Prostate gland (tissue), 2 donors: ENCODE results near the gene NUCKS1. TPM values are rescaled to one million over a fixed set of nuclear protein-coding genes. Genes with fewer than 3 reads are reported as not detected.

Experiments
- DNase-seq: peaks from one replicate; pipeline ENCODE4 v3.0.0-alpha.2; 2019; ENCODE audit warnings: low spot score
- H3K27ac ChIP-seq, 2 donors: fragments of 200-600 bp; sonication (generic); 2 replicates each; pipeline ENCODE4 v1.5.1; 2017 to 2019
- H3K27me3 ChIP-seq: fragments of 200-600 bp; sonication (generic); replicated peaks from 2 replicates; pipeline ENCODE4 v1.5.1; 2019; ENCODE audit not compliant: insufficient read depth
- H3K36me3 ChIP-seq, 2 donors: fragments of 200-600 bp; sonication (generic); 1 replicate in 1 of 2; 2 replicates in 1 of 2; pipeline versions ENCODE4 v1.5.1 to v1.8.1; 2017 to 2019
- H3K4me1 ChIP-seq: fragments of 200-600 bp; sonication (generic); replicated peaks from 2 replicates; pipeline ENCODE4 v1.5.1; 2019
- H3K4me3 ChIP-seq, 2 donors: fragments of 200-600 bp; sonication (generic); 2 replicates each; pipeline ENCODE4 v1.5.1; 2017 to 2019
- H3K9me3 ChIP-seq: fragments of 200-600 bp; sonication (generic); 2 replicates; pipeline ENCODE4 v1.5.1; 2017
- POLR2A ChIP-seq: fragments of 450-650 bp; IDR thresholded peaks from one replicate; pipeline ENCODE4 v1.6.1; 2016; ENCODE audit warnings: antibody characterized with exemption, mild to moderate bottlenecking
- POLR2AphosphoS5 ChIP-seq: sonication (generic); formaldehyde crosslinking; IDR thresholded peaks from one replicate; pipeline ENCODE4 v1.6.1; 2017; ENCODE audit warnings: antibody characterized with exemption
- WGBS: methylation state at CpG from one replicate; pipeline ENCODE4 v1.1.5; 2018; 5-methylcytosine and 5-hydroxymethylcytosine counted together
- intact Hi-C: fragments of 100-400 bp; cut with DNase I; formaldehyde crosslinking; loops from one replicate; pipeline ENCODE4 v1.14.2; 2022
- small RNA-seq, 2 donors: library from RNA; depleted of rRNA; stranded (forward); fragments of <200 nt; gene quantifications; one replicate each; pipeline ENCODE3, GENCODE V24; 2016
- total RNA-seq, 2 donors: library from RNA; depleted of rRNA; stranded (reverse); fragments of >200 nt; gene quantifications; one replicate each; pipeline ENCODE4 v1.1.0, GENCODE V29; 2016
- TF ChIP-seq, protein P1 (sequence below), 4 experiments: fragments of 200-600 bp in 2 of 4; fragments of 450-650 bp in 2 of 4; sonication (generic) in 2 of 4; IDR thresholded peaks; 1 replicate in 3 of 4; 2 replicates in 1 of 4; pipeline ENCODE4 v1.5.1; 2016 to 2019; ENCODE audit warnings: antibody characterized with exemption in 4 of 4, mild to moderate bottlenecking in 2 of 4, moderate library complexity in 2 of 4

The NUCKS1 gene
- total RNA-seq, 2 donors from 2014 or later: 102 to 111 TPM

DNA sequence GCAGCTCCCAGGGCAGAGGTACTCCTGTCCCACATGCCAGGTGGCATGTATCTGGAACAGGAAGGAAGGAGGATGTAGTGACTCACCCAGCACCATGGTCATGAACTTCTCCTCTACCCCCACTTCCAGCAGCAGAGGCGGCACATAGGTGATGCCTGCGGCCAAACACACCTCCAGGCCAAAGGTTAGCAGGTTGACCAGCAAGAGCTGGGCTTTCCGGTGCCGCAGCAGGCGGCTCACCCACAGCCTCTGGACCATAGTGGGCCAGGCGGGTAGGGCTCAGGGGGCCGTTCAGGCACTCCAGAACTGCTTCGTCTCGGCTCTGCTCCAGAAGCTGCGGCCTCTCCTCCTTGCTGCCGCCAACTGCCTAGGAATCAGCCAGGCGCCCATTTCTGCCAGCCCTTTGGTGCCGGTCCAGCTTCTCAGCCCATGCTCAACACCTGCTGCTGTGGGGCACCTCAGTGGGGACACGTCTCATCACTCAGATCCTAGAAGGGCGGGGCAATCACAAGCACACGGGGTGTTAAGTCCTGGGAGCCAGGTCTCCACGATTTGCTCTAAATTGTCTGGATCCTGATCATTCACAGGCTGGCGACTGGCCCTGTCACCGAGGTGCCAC is 85.5 kb downstream of the NUCKS1 start:
- H3K9me3 ChIP-seq: no peaks in the 10 kb centered on the region
- peak overlapping the region; percentile 46 to 89 for H3K27ac ChIP-seq
- 52% methylated on average over 19 of the region's 19 CpGs for WGBS
- peaks cover 15 to 29% of the 10 kb centered on the region in 2 donors for H3K36me3 ChIP-seq
- H3K4me3 ChIP-seq: peak overlapping the region in 1 of 2 donors; percentile 11
- H3K27me3 ChIP-seq: no peaks in the 10 kb centered on the region
- H3K4me1 ChIP-seq: peaks cover 8% of the 10 kb centered on the region
- intact Hi-C loops: loop anchor here (5.0 to 10.0 kb wide), 2 partner anchors 313 to 430 kb away; no protein-coding TSS in a partner anchor
- DNase-seq: no peak
- TF ChIP-seq, protein P1, sequence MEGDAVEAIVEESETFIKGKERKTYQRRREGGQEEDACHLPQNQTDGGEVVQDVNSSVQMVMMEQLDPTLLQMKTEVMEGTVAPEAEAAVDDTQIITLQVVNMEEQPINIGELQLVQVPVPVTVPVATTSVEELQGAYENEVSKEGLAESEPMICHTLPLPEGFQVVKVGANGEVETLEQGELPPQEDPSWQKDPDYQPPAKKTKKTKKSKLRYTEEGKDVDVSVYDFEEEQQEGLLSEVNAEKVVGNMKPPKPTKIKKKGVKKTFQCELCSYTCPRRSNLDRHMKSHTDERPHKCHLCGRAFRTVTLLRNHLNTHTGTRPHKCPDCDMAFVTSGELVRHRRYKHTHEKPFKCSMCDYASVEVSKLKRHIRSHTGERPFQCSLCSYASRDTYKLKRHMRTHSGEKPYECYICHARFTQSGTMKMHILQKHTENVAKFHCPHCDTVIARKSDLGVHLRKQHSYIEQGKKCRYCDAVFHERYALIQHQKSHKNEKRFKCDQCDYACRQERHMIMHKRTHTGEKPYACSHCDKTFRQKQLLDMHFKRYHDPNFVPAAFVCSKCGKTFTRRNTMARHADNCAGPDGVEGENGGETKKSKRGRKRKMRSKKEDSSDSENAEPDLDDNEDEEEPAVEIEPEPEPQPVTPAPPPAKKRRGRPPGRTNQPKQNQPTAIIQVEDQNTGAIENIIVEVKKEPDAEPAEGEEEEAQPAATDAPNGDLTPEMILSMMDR (IDR thresholded peaks at IDR 0.05): no peak

DNA sequence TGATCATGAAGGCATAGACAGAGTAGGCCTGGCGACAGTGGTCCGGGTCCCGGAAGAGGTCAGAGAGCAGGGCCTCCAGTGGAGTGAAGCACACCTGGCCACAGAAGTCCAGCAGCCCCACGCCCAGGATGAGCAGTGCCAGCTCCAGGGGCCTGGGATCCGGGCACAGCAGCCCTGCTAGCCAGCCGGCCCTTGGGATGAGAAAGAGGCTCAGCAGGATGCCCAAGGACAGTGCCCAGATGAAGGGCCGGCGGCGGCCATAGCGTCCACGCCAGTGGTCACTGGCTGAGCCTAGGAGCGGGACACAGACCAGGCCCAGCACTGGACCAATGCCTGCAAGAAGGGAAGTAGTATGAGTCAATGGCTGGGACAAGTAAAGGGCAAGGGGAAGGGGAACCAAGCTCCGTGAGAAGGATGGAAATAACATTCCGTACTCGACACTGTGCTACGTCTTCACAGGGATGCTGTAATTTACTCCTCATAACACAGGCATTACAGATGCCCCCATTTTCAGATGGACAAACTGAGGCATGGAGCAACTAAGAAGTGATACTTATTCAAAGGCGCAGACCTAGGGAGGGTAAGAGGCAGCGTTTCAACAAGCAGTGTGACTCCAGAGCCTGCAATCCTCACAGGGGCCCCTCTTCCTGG is 86.6 kb downstream of the NUCKS1 start:
- Histone ChIP-seq H3K36me3 (peaks cover 15 to 29% of the 10 kb centered on the region in 2 donors), H3K4me3 (peak overlapping the region in 1 of 2 donors; percentile 0), H3K4me1 (peaks cover 17% of the 10 kb centered on the region), H3K27me3 (no peaks in the 10 kb centered on the region), H3K27ac (peak overlapping the region; percentile 46 to 89), H3K9me3 (no peaks in the 10 kb centered on the region)
- no peak for DNase-seq
- TF ChIP-seq, protein P1 (IDR thresholded peaks at IDR 0.05): no peak
- TF ChIP-seq POLR2A (no peak), POLR2AphosphoS5 (no peak)
- intact Hi-C loops: loop anchor here (5.0 to 10.0 kb wide), 2 partner anchors 314 to 431 kb away; no protein-coding TSS in a partner anchor
- 92% methylated on average over 18 of the region's 18 CpGs for WGBS

Small RNA genes within 50 kb of the gene (small RNA-seq; reads per million reads assigned to genes)
- gene RF00017: 0 reads per million in 2 donors
- 0 reads per million in 2 donors for gene RF00139

Other genes starting within 250 kb of the NUCKS1 start
- 10 to 100 TPM; 11.1 to 16.2 TPM for gene CDK18, start 245.5 kb downstream of the NUCKS1 start, total RNA-seq
- 10 to 100 TPM; 58.8 to 62.7 TPM for gene ELK4, start 118.2 kb downstream of the NUCKS1 start, total RNA-seq
- gene SLC45A3, start 69.7 kb downstream of the NUCKS1 start, total RNA-seq: 1,000 to 10,000 TPM in 1 of 2 donors, 100 to 1,000 TPM in 1; 505 to 1,326 TPM
- gene RAB29, start 25.3 kb upstream of the NUCKS1 start, total RNA-seq: 10 to 100 TPM; 18.6 to 36.7 TPM
- gene SLC41A1, start 63.0 kb upstream of the NUCKS1 start, total RNA-seq: 100 to 1,000 TPM in 1 of 2 donors, 10 to 100 TPM in 1; 20.3 to 114 TPM
- not detected for gene PM20D1, start 100.0 kb upstream of the NUCKS1 start, total RNA-seq
- gene SLC26A9, start 193.3 kb upstream of the NUCKS1 start, total RNA-seq: under 1 TPM in 1 of 2 donors, not detected in 1; 0.09 TPM